IPS-20b (cell line): ENCODE data around the gene NR2F1-AS1.

Experiments used
- H3K27ac ChIP-seq: one replicate; pipeline ENCODE4 v1.5.1; 2013; ENCODE audit warnings: low read length
- H3K27me3 ChIP-seq: 2 replicates; pipeline ENCODE4 v1.6.1; 2013; ENCODE audit warnings: mild to moderate bottlenecking, low read length, inconsistent platforms; ENCODE audit not compliant: insufficient read depth
- H3K36me3 ChIP-seq: 2 replicates; pipeline ENCODE4 v1.6.1; 2013; ENCODE audit warnings: low read depth, mild to moderate bottlenecking, inconsistent platforms, low read length, moderate library complexity; ENCODE audit not compliant: insufficient read depth
- H3K4me1 ChIP-seq: 2 replicates; pipeline ENCODE4 v1.6.1; 2013; ENCODE audit warnings: mild to moderate bottlenecking, control low read depth, inconsistent platforms, low read length, moderate library complexity; ENCODE audit not compliant: insufficient read depth
- H3K4me3 ChIP-seq: 2 replicates; pipeline ENCODE4 v1.5.1; 2013; ENCODE audit warnings: mild to moderate bottlenecking, low read length, inconsistent platforms
- H3K9ac ChIP-seq: 2 replicates; pipeline ENCODE4 v1.6.1; 2013; ENCODE audit warnings: low read depth, mild to moderate bottlenecking, inconsistent platforms, low read length, moderate library complexity
- H3K9me3 ChIP-seq: 2 replicates; pipeline ENCODE4 v1.6.1; 2013; ENCODE audit warnings: mild to moderate bottlenecking, low read depth, low read length, inconsistent platforms; ENCODE audit not compliant: insufficient read depth

The NR2F1-AS1 gene

DNA sequence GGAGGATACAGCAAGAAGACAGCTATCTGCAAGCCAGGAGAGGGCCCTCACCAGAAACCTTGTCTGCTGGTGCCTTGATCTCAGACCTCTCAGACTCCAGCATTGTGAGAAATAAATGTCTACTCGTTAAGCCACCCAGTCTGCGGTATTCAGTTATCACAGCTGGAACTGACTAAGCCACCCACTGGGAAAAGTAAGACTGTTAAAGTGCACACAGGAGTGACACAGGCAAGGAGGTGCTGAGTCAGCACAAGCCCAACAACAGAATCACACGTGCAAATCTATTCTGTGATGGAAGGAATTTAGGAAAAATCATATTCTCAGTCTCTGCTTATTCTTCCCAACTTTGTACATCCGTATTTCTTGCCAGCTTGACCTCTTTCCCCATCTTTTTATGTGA, 200.0 kb downstream of the NR2F1-AS1 start:
- Histone ChIP-seq H3K36me3 (no peaks in the 10 kb centered on the region), H3K27me3 (no peaks in the 10 kb centered on the region), H3K4me1 (no peaks in the 10 kb centered on the region), H3K9me3 (no peaks in the 10 kb centered on the region), H3K27ac (no peak overlapping the region), H3K4me3 (no peak overlapping the region), H3K9ac (no peak overlapping the region)

- no peaks in the 10 kb centered on the region for H3K27me3 ChIP-seq
- no peak overlapping the region for H3K4me3 ChIP-seq
- no peaks in the 10 kb centered on the region for H3K9me3 ChIP-seq
- no peak overlapping the region for H3K9ac ChIP-seq
- H3K27ac ChIP-seq, result no peak overlapping the region
- no peaks in the 10 kb centered on the region for H3K4me1 ChIP-seq
- no peaks in the 10 kb centered on the region for H3K36me3 ChIP-seq
Observed at GRCh38 chr5:93378073-93378472, 202.9 kb downstream of the NR2F1-AS1 start.

DNA sequence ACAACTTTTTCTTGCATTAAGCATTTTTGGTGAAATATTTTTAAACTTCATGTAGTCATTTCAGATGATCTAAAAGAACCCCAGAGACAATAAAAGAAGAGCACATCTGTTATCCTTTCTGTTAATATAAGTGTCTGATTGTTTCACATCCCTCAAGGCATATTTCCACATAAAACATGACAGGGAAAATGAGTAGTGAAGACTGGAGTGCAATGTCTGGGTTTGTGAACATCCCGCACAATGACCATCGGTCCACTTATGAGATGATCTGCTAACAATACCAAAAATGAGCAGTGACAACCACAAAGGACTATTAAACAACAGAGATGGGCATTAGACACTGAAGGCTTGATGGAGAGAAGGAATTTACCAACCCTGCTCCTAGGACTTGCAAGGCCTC, 209.1 kb downstream of the NR2F1-AS1 start:
- H3K27ac ChIP-seq, result no peak overlapping the region
- H3K4me1 ChIP-seq, result no peaks in the 10 kb centered on the region
- H3K4me3 ChIP-seq, result no peak overlapping the region
- no peaks in the 10 kb centered on the region for H3K9me3 ChIP-seq
- no peaks in the 10 kb centered on the region for H3K36me3 ChIP-seq
- no peak overlapping the region for H3K9ac ChIP-seq
- no peaks in the 10 kb centered on the region for H3K27me3 ChIP-seq

- Histone ChIP-seq H3K27me3 (no peaks in the 10 kb centered on the region), H3K36me3 (no peaks in the 10 kb centered on the region), H3K4me3 (no peak overlapping the region), H3K27ac (no peak overlapping the region), H3K9me3 (no peaks in the 10 kb centered on the region), H3K9ac (no peak overlapping the region), H3K4me1 (no peaks in the 10 kb centered on the region)
Observed at GRCh38 chr5:93364378-93364777, 216.6 kb downstream of the NR2F1-AS1 start.

DNA sequence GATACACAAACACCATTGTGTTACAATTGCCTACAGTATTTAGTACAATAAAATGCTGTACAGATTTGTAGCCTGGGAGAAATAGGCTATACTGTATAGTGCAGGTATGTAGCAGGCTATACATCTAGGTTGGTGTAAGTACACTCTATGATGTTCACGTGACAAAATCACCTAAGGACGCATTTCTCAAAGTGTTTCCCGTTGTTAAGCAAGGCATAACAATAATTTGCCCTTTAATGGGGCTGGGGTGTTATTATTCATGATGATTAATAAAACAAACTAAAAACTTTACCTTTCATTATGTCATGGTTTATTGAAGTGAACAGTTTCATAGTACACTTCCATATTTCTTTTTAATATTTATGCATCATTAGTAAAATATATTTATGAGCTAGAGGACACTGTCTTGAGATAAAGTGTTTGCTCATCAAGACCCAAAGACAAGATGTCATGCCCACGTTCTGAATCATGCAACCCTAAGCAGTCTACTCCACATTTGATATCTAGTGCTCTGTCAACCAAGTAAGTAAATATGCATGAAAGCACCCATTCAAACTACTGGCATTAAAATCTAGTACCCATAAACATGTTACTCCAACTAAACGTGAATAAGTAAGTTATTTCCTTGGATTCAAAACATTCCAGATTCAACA, 220.5 kb downstream of the NR2F1-AS1 start:
- Histone ChIP-seq H3K36me3 (no peaks in the 10 kb centered on the region), H3K27me3 (no peaks in the 10 kb centered on the region)

GRCh38 chr5:93359960-93360305, 221.1 kb downstream of the NR2F1-AS1 start:
- Histone ChIP-seq H3K9ac (no peak overlapping the region), H3K36me3 (no peaks in the 10 kb centered on the region), H3K27ac (no peak overlapping the region), H3K4me1 (no peaks in the 10 kb centered on the region), H3K9me3 (no peaks in the 10 kb centered on the region), H3K4me3 (no peak overlapping the region), H3K27me3 (no peaks in the 10 kb centered on the region)

More for the DNA sequence above, 220.5 kb downstream of the NR2F1-AS1 start:
- Histone ChIP-seq H3K9ac (no peak overlapping the region), H3K4me3 (no peak overlapping the region), H3K27ac (no peak overlapping the region), H3K4me1 (no peaks in the 10 kb centered on the region), H3K9me3 (no peaks in the 10 kb centered on the region)
